ENCODE measurements around the gene ADAMTSL3.

The ADAMTSL3 gene

DNA sequence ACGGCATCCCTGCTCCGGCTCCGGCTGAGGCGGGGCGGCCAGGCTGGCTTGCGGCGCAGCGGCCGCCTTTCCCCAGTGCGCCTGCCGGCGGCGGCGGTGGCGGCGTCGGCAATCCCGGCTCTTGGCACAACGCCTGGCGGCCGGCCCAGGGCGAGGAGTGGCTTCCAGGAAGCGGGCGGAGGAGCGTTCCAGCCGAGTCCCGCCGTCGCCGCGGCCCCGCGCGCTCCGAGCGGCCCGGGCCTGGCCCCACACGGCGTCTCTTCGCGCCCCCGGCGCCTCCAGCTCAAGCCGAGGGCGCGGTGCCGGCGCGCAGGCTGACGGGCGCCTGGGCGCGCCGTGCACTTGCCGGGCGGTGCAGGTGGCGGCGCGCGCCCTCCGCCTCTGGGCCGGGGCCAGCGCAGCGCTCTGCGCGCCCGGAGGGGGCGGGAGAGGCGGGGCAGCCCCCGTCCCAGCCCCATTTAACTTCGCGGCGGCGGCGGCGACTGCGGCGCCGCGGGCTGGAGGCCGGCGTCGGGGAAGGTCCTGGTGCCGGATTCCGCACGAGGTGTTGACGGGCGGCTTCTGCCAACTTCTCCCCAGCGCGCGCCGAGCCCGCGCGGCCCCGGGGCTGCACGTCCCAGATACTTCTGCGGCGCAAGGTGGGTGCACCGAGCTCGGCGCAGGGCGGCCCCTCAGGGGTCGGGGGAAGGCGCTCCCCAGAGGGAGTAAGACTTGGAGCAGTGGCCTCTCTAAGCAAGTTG lies at the start of gene ADAMTSL3:
ADAMTSL3 (plus strand) TSS at position 485 of the 740 bp plus-strand sequence. CDS start 1,639 bp downstream, outside the sequence.
- TF ChIP-seq CREB1 (IDR thresholded peaks at IDR 0.05; ENCODE audit: low read depth) = no peak
- no peak for TF ChIP-seq CEBPB (IDR thresholded peaks at IDR 0.05)
- no peak for TF ChIP-seq FOXM1 (IDR thresholded peaks at IDR 0.05; ENCODE audit: borderline replicate concordance, low read depth)
- TF ChIP-seq NFIC (IDR thresholded peaks at IDR 0.05) = peak; percentile 27; the same call in 1 of the 2 replicates
- peak; percentile 57 for TF ChIP-seq MAX (IDR thresholded peaks at IDR 0.05)
- no peak for TF ChIP-seq ZBTB7A (IDR thresholded peaks at IDR 0.05; ENCODE audit: low read depth)

DNA sequence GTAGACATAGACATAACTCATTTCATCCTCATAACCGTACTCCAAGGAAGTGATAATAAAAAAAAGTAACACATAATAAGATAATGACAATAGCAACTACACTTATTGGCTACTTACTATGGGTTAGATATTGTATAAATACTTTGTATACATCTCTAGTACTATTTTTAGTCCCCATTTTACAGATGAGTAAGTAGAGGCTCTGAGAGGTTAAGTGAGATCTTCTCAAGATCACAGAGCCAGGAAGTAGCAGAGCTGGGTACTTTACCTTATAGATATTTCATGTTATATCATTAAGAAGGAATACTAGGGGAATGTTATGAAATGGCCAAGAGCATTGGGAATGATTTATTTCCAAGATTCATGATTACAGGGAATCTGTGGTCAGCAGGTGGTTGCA lies 49.4 kb upstream of the ADAMTSL3 start:
- TF ChIP-seq ZBTB7A (IDR thresholded peaks at IDR 0.05; ENCODE audit: low read depth) = no peak
- TF ChIP-seq MAX (IDR thresholded peaks at IDR 0.05) = no peak
- TF ChIP-seq, protein P1, sequence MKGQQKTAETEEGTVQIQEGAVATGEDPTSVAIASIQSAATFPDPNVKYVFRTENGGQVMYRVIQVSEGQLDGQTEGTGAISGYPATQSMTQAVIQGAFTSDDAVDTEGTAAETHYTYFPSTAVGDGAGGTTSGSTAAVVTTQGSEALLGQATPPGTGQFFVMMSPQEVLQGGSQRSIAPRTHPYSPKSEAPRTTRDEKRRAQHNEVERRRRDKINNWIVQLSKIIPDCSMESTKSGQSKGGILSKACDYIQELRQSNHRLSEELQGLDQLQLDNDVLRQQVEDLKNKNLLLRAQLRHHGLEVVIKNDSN (IDR thresholded peaks at IDR 0.05) = no peak
- no peak for TF ChIP-seq YY1 (IDR thresholded peaks at IDR 0.05; ENCODE audit: low read depth)

- TF ChIP-seq YY1 (IDR thresholded peaks at IDR 0.05; ENCODE audit: low read depth) (no peak), CEBPB (IDR thresholded peaks at IDR 0.05) (no peak), EP300 (IDR thresholded peaks at IDR 0.05; ENCODE audit: borderline replicate concordance) (no peak), EGR1 (IDR thresholded peaks at IDR 0.05) (no peak), REST (IDR thresholded peaks at IDR 0.05; ENCODE audit: low read depth) (no peak), MAX (IDR thresholded peaks at IDR 0.05) (no peak), ZBTB7A (IDR thresholded peaks at IDR 0.05; ENCODE audit: low read depth) (no peak), RAD21 (IDR thresholded peaks at IDR 0.05; ENCODE audit: low read depth) (no peak), TEAD4 (IDR thresholded peaks at IDR 0.05) (no peak), FOXM1 (IDR thresholded peaks at IDR 0.05; ENCODE audit: borderline replicate concordance, low read depth) (no peak)
- TF ChIP-seq, protein P1 (IDR thresholded peaks at IDR 0.05) = no peak
Observed at GRCh38 chr15:83605111-83605945, 48.6 kb upstream of the ADAMTSL3 start.

- TF ChIP-seq TCF12 (IDR thresholded peaks at IDR 0.05; ENCODE audit: low read depth) (no peak), MAX (IDR thresholded peaks at IDR 0.05) (no peak), EGR1 (IDR thresholded peaks at IDR 0.05) (no peak), RAD21 (IDR thresholded peaks at IDR 0.05; ENCODE audit: low read depth) (no peak), CEBPB (IDR thresholded peaks at IDR 0.05) (no peak), REST (IDR thresholded peaks at IDR 0.05; ENCODE audit: low read depth) (no peak), YY1 (IDR thresholded peaks at IDR 0.05; ENCODE audit: low read depth) (no peak), TAF1 (IDR thresholded peaks at IDR 0.05; ENCODE audit: low read depth) (no peak), CREB1 (IDR thresholded peaks at IDR 0.05; ENCODE audit: low read depth) (no peak), EP300 (IDR thresholded peaks at IDR 0.05; ENCODE audit: borderline replicate concordance) (no peak), ZBTB7A (IDR thresholded peaks at IDR 0.05; ENCODE audit: low read depth) (no peak), NFIC (IDR thresholded peaks at IDR 0.05) (no peak), TEAD4 (IDR thresholded peaks at IDR 0.05) (no peak), FOXM1 (IDR thresholded peaks at IDR 0.05; ENCODE audit: borderline replicate concordance, low read depth) (no peak)
- TF ChIP-seq, protein P1 (IDR thresholded peaks at IDR 0.05) = no peak
Observed at GRCh38 chr15:83610132-83610531, 43.8 kb upstream of the ADAMTSL3 start.
